Liver (tissue), 9 donors: ENCODE results near the gene NSG1. TPM values are rescaled to one million over a fixed set of nuclear protein-coding genes. Genes with fewer than 3 reads are reported as not detected.

Source experiments
- DNase-seq: peaks from one replicate; pipeline ENCODE4 v3.0.0-alpha.2; 2017; ENCODE audit warnings: low spot score
- H3K27ac ChIP-seq, 2 donors: one replicate each; pipeline ENCODE4 v1.7.0; 2013; ENCODE audit warnings: inconsistent platforms in 2 of 2, low read length in 2 of 2, control low read depth in 1 of 2, low read depth in 1 of 2, mild to moderate bottlenecking in 1 of 2
- H3K27me3 ChIP-seq, 4 donors: one replicate each; pipeline versions ENCODE4 v1.6.1 to v1.7.0; 2013; ENCODE audit warnings: low read length in 3 of 4, inconsistent platforms in 1 of 4, mild to moderate bottlenecking in 1 of 4, moderate library complexity in 1 of 4; ENCODE audit not compliant: control insufficient read depth in 4 of 4, insufficient read depth in 4 of 4
- H3K36me3 ChIP-seq, 4 donors: one replicate each; pipeline versions ENCODE4 v1.6.1 to v1.7.0; 2013; ENCODE audit warnings: low read length in 3 of 4, mild to moderate bottlenecking in 3 of 4, low read depth in 1 of 4, moderate library complexity in 1 of 4; ENCODE audit not compliant: control insufficient read depth in 4 of 4, insufficient read depth in 3 of 4
- H3K4me1 ChIP-seq, 4 donors: one replicate each; pipeline versions ENCODE4 v1.6.1 to v1.7.0; 2013; ENCODE audit warnings: low read length in 3 of 4, mild to moderate bottlenecking in 3 of 4, moderate library complexity in 1 of 4; ENCODE audit not compliant: control insufficient read depth in 4 of 4, insufficient read depth in 4 of 4
- H3K4me3 ChIP-seq, 3 donors: one replicate each; pipeline versions ENCODE4 v1.6.1 to v1.7.0; 2013; ENCODE audit warnings: low read length in 3 of 3, control low read depth in 1 of 3, low read depth in 1 of 3, mild to moderate bottlenecking in 1 of 3
- H3K9ac ChIP-seq, 2 donors: one replicate each; pipeline ENCODE4 v1.7.0; 2013; ENCODE audit warnings: low read length in 2 of 2, mild to moderate bottlenecking in 2 of 2, moderate library complexity in 2 of 2, control low read depth in 1 of 2, low read depth in 1 of 2
- H3K9me3 ChIP-seq, 4 donors: one replicate each; pipeline versions ENCODE4 v1.6.1 to v1.7.0; 2013; ENCODE audit warnings: low read length in 3 of 4; ENCODE audit not compliant: control insufficient read depth in 4 of 4
- CTCF ChIP-seq: fragments of 150-350 bp; IDR thresholded peaks from 2 replicates; pipeline ENCODE4 v1.5.1; 2017; ENCODE audit warnings: improper control_type of control experiment, low read depth, low read length; ENCODE audit not compliant: missing input control
- FOXA1 ChIP-seq: IDR thresholded peaks from 2 replicates; pipeline ENCODE4 v1.6.1; 2016; ENCODE audit warnings: antibody characterized with exemption
- FOXA2 ChIP-seq: IDR thresholded peaks from 2 replicates; pipeline ENCODE4 v1.6.1; 2016; ENCODE audit warnings: antibody characterized with exemption
- GABPA ChIP-seq, 2 donors: IDR thresholded peaks in 1 of 2; conservative IDR thresholded peaks in 1 of 2; 2 replicates each; pipeline ENCODE4 v1.6.1; 2016; ENCODE audit warnings: antibody characterized with exemption in 2 of 2, mild to moderate bottlenecking in 1 of 2, moderate library complexity in 1 of 2
- HNF4A ChIP-seq, 2 donors: conservative IDR thresholded peaks; 2 replicates each; pipeline ENCODE4 v1.6.1; 2016; ENCODE audit warnings: antibody characterized with exemption in 2 of 2, mild to moderate bottlenecking in 2 of 2
- HNF4G ChIP-seq: IDR thresholded peaks from 2 replicates; pipeline ENCODE4 v1.6.1; 2016; ENCODE audit warnings: antibody characterized with exemption
- JUND ChIP-seq, 2 donors: IDR thresholded peaks; 2 replicates each; pipeline ENCODE4 v1.6.1; 2016; ENCODE audit warnings: antibody characterized with exemption in 2 of 2
- NR2F2 ChIP-seq: IDR thresholded peaks from 2 replicates; pipeline ENCODE4 v1.6.1; 2016; ENCODE audit warnings: antibody characterized with exemption
- RAD21 ChIP-seq, 2 donors: IDR thresholded peaks; 2 replicates each; pipeline ENCODE4 v1.6.1; 2016; ENCODE audit warnings: antibody characterized with exemption in 2 of 2, mild to moderate bottlenecking in 2 of 2
- SP1 ChIP-seq: IDR thresholded peaks from 2 replicates; pipeline ENCODE4 v1.6.1; 2018; ENCODE audit warnings: antibody characterized with exemption, mild to moderate bottlenecking
- YY1 ChIP-seq: IDR thresholded peaks from 2 replicates; pipeline ENCODE4 v1.6.1; 2016; ENCODE audit warnings: antibody characterized with exemption, mild to moderate bottlenecking
- WGBS: extraction: QIAGEN DNeasy Blood & Tissue Kit; methylation state at CpG from one replicate; pipeline ENCODE4 v1.1.7; 2013; 5-methylcytosine and 5-hydroxymethylcytosine counted together
- polyA plus RNA-seq, 2 donors: library from polyadenylated mRNA; stranded (reverse) in 1 of 2; unstranded in 1 of 2; fragments of 200-250 nt in 1 of 2; fragments of >200 nt in 1 of 2; fragmentation: Nextera tagmentation in 1 of 2; extraction: Ambion mirVana in 1 of 2; gene quantifications; one replicate each; pipeline versions ENCODE4 v1.2.1 to v1.2.3, GENCODE V29; 2013 to 2015
- total RNA-seq, 2 donors: library from RNA; depleted of rRNA; stranded (reverse); fragments of >200 nt; gene quantifications; one replicate each; pipeline ENCODE4 v1.2.3, GENCODE V29; 2014
- TF ChIP-seq, protein P1 (sequence below): IDR thresholded peaks from 2 replicates; pipeline ENCODE4 v1.6.1; 2016; ENCODE audit warnings: antibody characterized with exemption
- donor health status: healthy.
- donor health status: healthy.
- donor health status: healthy.
- donor health status: healthy.
- donor health status: healthy.

The NSG1 gene
- total and polyA plus RNA-seq, 4 donors, result under 0.01 to 0.33 (median 0.13) TPM

GRCh38 chr4:4428966-4429875 is 42.3 kb downstream of the NSG1 start:
- WGBS, result 97% methylated on average over 10 of the region's 10 CpGs
- no peaks in the 10 kb centered on the region for H3K27me3 ChIP-seq
- no peak overlapping the region for H3K4me3 ChIP-seq
- no peaks in the 10 kb centered on the region for H3K9me3 ChIP-seq
- TF ChIP-seq SP1, result no peak
- no peak for DNase-seq
- H3K27ac ChIP-seq, result no peak overlapping the region
- H3K4me1 ChIP-seq, result peaks cover 0 to 3% (median 0%) of the 10 kb centered on the region in 4 donors
- H3K36me3 ChIP-seq, result peaks cover 0 to 24% (median 17%) of the 10 kb centered on the region in 4 donors
- no peak overlapping the region for H3K9ac ChIP-seq

DNA sequence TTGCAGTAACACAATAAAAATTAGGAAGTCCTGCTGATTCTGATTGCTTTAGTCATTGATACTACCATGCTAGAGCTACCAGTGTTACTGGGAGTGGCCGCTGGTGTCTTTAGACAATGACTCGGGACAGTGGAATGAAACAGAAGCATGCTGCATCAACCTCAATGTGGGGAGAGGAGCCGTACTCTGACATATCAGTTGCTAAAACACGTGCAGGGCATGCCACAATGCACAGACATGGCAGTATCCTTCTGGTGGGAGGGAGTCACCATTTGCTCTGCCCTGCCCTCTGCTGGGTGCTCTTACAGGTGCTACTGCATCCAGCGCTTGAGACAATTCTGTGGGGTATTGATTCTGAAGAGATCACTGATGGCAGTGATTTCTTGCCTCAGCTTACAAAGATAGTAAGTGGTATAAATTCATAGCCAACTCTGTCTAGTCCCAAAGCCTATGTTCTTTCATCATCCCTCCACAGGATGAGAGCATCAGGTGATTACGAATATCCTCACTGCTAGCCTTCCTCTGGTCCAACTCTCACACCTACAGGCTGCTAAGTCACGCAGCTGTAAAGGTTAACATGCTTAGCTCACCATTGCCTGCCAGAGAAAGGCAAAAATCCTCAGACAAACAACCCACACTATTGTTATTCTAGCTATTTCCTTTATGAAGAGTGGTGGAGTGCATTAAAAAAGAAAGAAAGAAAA is 43.7 kb downstream of the NSG1 start:
- Histone ChIP-seq H3K27me3 (no peaks in the 10 kb centered on the region), H3K4me1 (no peaks in the 10 kb centered on the region), H3K36me3 (peaks cover 0 to 28% (median 19%) of the 10 kb centered on the region in 4 donors), H3K27ac (no peak overlapping the region), H3K9me3 (no peaks in the 10 kb centered on the region), H3K9ac (no peak overlapping the region), H3K4me3 (no peak overlapping the region)
- DNase-seq, result no peak
- 84% methylated on average over 7 of the region's 7 CpGs for WGBS
- TF ChIP-seq RAD21 (IDR thresholded peaks at IDR 0.05) (peak; percentile 46 to 71), NR2F2 (no peak), CTCF (peak; percentile 42)

DNA sequence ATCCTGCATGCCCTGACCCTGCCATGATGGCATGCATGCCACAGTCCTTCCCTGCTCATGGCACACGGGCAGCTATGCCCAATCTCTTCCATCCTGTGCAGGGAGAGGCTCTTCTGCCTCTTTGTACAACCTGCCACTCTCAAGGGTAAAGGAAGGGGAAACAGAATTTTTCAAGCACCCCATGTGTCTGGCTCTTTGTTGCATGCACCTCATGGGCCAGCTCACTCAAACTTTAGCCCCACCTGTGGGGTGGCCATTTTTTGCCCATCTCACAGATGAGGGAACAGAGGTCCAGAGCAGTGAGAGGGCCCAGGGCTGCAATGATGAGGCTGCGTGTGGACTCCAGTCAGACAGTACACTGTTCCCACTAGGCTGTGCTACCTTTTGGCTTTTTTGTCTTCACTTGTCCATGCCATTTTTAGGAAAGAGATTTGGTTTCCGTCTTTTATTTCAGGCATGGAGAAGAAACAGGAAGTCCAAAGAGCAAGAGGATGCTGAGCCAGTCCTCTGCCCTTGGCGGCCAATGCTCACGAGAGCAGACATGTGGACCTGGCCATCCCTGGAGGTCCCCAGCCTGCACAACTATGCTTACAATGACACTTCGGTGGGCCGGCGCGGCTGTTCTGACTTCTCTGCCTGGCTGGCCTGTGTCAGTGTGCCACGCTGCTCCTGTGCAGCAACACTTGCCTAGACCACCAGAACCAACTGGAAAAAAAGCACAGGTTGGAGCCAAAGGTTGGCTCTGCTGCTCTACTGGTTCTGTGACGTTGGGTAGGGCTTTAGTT is 45.6 kb downstream of the NSG1 start:
- no peaks in the 10 kb centered on the region for H3K4me1 ChIP-seq
- no peak overlapping the region for H3K27ac ChIP-seq
- H3K36me3 ChIP-seq, result peaks cover 0 to 38% (median 22%) of the 10 kb centered on the region in 4 donors
- no peak for TF ChIP-seq HNF4G
- TF ChIP-seq GABPA (IDR thresholded peaks at IDR 0.05 in 1 of 2, conservative IDR thresholded peaks at IDR 0.05 in 1 of 2), result no peak
- TF ChIP-seq FOXA2, result no peak
- TF ChIP-seq JUND (IDR thresholded peaks at IDR 0.05), result no peak
- TF ChIP-seq FOXA1, result no peak
- TF ChIP-seq HNF4A (conservative IDR thresholded peaks at IDR 0.05), result no peak
- no peak for TF ChIP-seq NR2F2
- TF ChIP-seq, protein P1, sequence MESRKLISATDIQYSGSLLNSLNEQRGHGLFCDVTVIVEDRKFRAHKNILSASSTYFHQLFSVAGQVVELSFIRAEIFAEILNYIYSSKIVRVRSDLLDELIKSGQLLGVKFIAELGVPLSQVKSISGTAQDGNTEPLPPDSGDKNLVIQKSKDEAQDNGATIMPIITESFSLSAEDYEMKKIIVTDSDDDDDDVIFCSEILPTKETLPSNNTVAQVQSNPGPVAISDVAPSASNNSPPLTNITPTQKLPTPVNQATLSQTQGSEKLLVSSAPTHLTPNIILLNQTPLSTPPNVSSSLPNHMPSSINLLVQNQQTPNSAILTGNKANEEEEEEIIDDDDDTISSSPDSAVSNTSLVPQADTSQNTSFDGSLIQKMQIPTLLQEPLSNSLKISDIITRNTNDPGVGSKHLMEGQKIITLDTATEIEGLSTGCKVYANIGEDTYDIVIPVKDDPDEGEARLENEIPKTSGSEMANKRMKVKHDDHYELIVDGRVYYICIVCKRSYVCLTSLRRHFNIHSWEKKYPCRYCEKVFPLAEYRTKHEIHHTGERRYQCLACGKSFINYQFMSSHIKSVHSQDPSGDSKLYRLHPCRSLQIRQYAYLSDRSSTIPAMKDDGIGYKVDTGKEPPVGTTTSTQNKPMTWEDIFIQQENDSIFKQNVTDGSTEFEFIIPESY, result no peak
- no peak for TF ChIP-seq RAD21 (IDR thresholded peaks at IDR 0.05)
- no peak for TF ChIP-seq CTCF
- no peak for TF ChIP-seq YY1
- no peak for TF ChIP-seq SP1
- H3K9me3 ChIP-seq, result no peaks in the 10 kb centered on the region
- H3K4me3 ChIP-seq, result no peak overlapping the region
- no peak overlapping the region for H3K9ac ChIP-seq
- WGBS, result 95% methylated on average over 11 of the region's 11 CpGs
- H3K27me3 ChIP-seq, result no peaks in the 10 kb centered on the region
- DNase-seq, result no peak
